Spinal cord (tissue), 10 donors: ENCODE measurements around the gene FOXP1. TPM values are rescaled to one million over a fixed set of nuclear protein-coding genes. Genes with fewer than 3 reads are reported as not detected.
A peak's percentile ranks its signal among the peaks of the same experiment; 100 is the strongest.

Experiments
- DNase-seq, 6 donors: peaks; one replicate each; pipeline versions ENCODE4 v3.0.0 to v3.0.0-alpha.2; 2013 to 2015; ENCODE audit warnings: low spot score in 6 of 6, low read depth in 4 of 6
- H3K27ac ChIP-seq: one replicate; pipeline ENCODE4 v1.5.1; 2013; ENCODE audit warnings: low read depth, low read length, control low read depth
- H3K27me3 ChIP-seq: one replicate; pipeline ENCODE4 v1.6.1; 2013; ENCODE audit warnings: low read length; ENCODE audit not compliant: control insufficient read depth, insufficient read depth
- H3K36me3 ChIP-seq: one replicate; pipeline ENCODE4 v1.6.1; 2013; ENCODE audit warnings: low read length; ENCODE audit not compliant: control insufficient read depth, insufficient read depth
- H3K4me1 ChIP-seq: one replicate; pipeline ENCODE4 v1.6.1; 2013; ENCODE audit warnings: low read length; ENCODE audit not compliant: control insufficient read depth, insufficient read depth
- H3K4me3 ChIP-seq: one replicate; pipeline ENCODE4 v1.5.1; 2013; ENCODE audit warnings: low read depth, low read length, control low read depth
- H3K9me3 ChIP-seq: one replicate; pipeline ENCODE4 v1.6.1; 2013; ENCODE audit warnings: low read length; ENCODE audit not compliant: control insufficient read depth, insufficient read depth
- WGBS: methylation state at CpG from one replicate; pipeline ENCODE4 v1.1.5; 2013; ENCODE audit warnings: missing lambda C conversion rate; ENCODE audit not compliant: insufficient coverage; 5-methylcytosine and 5-hydroxymethylcytosine counted together
- polyA plus RNA-seq, 2 donors: library from polyadenylated mRNA; unstranded; fragments of 120-200 nt; gene quantifications; one replicate each; pipeline ENCODE4 v1.2.1, GENCODE V29; 2013; ENCODE audit not compliant: insufficient read length in 2 of 2
- total RNA-seq, 2 donors: library from RNA; depleted of rRNA in 1 of 2; stranded (reverse); fragments of 120-200 nt in 1 of 2; fragments of >200 nt in 1 of 2; gene quantifications; one replicate each; pipeline versions ENCODE4 v1.2.3 to v1.2.4, GENCODE V29; 2013 to 2014
- donor health status: healthy.

The FOXP1 gene
- total and polyA plus RNA-seq, 4 donors = 27.4 to 118 (median 66.1) TPM

- 80% methylated on average over 1 of the region's 6 CpGs for WGBS
- no peaks in the 10 kb centered on the region for H3K27me3 ChIP-seq
- H3K36me3 ChIP-seq = no peaks in the 10 kb centered on the region
- H3K27ac ChIP-seq = no peak overlapping the region
- H3K9me3 ChIP-seq = no peaks in the 10 kb centered on the region
- no peak for DNase-seq
- H3K4me3 ChIP-seq = no peak overlapping the region
- H3K4me1 ChIP-seq = no peaks in the 10 kb centered on the region
These were observed 403.0 kb downstream of the FOXP1 start for GRCh38 chr3:71180524-71180923.

DNA sequence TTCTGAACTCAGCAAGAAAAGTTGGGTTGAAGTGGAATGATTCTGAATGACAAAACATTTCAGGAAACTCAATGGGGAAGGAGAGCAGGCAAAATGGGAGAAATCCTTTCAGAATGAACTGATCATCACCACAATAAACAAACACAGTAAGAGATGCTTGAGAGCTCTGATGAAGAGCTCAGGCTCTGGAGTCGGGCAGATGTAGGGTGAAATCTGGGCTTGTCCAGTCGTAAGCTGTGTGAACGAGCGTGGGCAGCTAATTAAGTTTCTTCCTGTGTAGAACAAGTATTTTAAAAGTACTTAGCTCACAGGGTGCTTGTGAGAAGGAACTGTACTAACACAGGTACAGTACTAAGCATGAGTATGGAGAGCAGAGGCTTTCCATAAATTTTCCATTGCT lies 406.2 kb downstream of the FOXP1 start:
- 92% methylated on average over 3 of the region's 4 CpGs for WGBS
- Histone ChIP-seq H3K36me3 (no peaks in the 10 kb centered on the region), H3K27ac (no peak overlapping the region), H3K27me3 (no peaks in the 10 kb centered on the region), H3K9me3 (no peaks in the 10 kb centered on the region), H3K4me1 (no peaks in the 10 kb centered on the region), H3K4me3 (no peak overlapping the region)
- DNase-seq = no peak

- WGBS = 85% methylated on average over 3 of the region's 5 CpGs
- Histone ChIP-seq H3K4me1 (no peaks in the 10 kb centered on the region), H3K27ac (no peak overlapping the region), H3K36me3 (no peaks in the 10 kb centered on the region), H3K4me3 (no peak overlapping the region), H3K27me3 (no peaks in the 10 kb centered on the region), H3K9me3 (no peaks in the 10 kb centered on the region)
- no peak for DNase-seq
These were observed 407.2 kb downstream of the FOXP1 start for GRCh38 chr3:71176366-71176765.

DNA sequence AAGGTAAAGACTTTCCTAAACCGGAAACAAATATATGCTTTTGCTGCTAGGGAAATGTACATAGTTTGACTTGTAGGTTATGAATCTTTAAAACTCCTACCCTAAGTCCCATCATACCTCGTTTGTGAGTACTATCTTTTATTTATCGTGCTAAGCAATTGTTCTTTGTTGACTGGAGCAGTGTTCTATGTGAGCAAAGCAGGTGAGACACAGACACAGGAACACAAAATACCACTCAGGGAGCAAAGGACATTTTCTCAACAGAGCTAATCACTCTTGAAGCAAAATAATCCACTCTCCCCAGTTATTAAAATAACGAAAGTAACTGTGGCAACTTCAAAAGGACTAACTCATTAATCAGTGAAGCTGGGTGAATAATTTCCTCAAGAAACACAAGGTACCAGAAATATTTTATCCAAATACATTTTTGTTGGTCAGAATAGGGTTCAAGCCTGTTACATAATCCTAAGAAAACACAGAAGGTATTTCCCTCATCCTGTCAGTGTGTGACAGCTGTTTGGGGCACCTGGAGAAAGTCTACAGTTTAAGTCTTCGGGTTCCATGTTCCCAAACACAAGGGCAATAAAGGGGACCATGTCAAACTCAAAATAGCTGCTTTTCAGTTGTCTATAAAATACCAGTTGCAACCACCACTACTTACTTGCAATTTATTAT lies 407.7 kb downstream of the FOXP1 start:
- no peak for DNase-seq
- Histone ChIP-seq H3K27ac (no peak overlapping the region), H3K4me3 (no peak overlapping the region), H3K4me1 (no peaks in the 10 kb centered on the region), H3K9me3 (no peaks in the 10 kb centered on the region), H3K27me3 (no peaks in the 10 kb centered on the region), H3K36me3 (no peaks in the 10 kb centered on the region)
- WGBS = 100% methylated on average over 1 of the region's 5 CpGs

DNA sequence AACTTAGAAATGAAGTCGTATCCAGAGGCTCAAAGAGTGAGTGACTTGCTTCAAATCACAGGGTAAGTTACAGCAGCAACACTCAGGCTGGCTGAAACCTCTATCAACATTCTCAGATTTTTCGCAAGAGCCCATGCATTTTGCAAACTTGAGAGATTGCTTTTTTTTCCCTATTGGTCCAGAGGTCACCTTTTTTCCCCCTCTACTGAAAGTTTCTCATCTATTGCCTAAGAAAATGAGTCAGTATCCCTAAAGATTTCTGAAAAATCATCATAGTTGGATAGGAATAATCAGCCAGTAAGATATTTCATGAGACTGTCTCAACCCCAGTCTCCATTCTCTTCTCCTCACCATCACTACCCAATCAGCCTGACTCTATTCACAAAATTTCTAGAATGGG lies 410.6 kb downstream of the FOXP1 start:
- H3K27me3 ChIP-seq = peaks cover 2% of the 10 kb centered on the region
- no peak overlapping the region for H3K4me3 ChIP-seq
- no peak overlapping the region for H3K27ac ChIP-seq
- H3K36me3 ChIP-seq = no peaks in the 10 kb centered on the region
- no peaks in the 10 kb centered on the region for H3K4me1 ChIP-seq
- H3K9me3 ChIP-seq = no peaks in the 10 kb centered on the region
- 87% methylated on average over 1 of the region's 2 CpGs for WGBS
- DNase-seq = no peak

GRCh38 chr3:71172189-71172588 lies 411.3 kb downstream of the FOXP1 start:
- Histone ChIP-seq H3K4me1 (no peaks in the 10 kb centered on the region), H3K27me3 (peaks cover 2% of the 10 kb centered on the region), H3K4me3 (no peak overlapping the region), H3K9me3 (no peaks in the 10 kb centered on the region), H3K27ac (no peak overlapping the region), H3K36me3 (no peaks in the 10 kb centered on the region)
- DNase-seq = no peak
- no CpG with 5 or more reads among the region's 3 CpGs for WGBS

GRCh38 chr3:71171247-71171646 lies 412.3 kb downstream of the FOXP1 start:
- Histone ChIP-seq H3K27ac (no peak overlapping the region), H3K4me1 (no peaks in the 10 kb centered on the region), H3K9me3 (no peaks in the 10 kb centered on the region), H3K27me3 (peaks cover 2% of the 10 kb centered on the region), H3K4me3 (no peak overlapping the region), H3K36me3 (no peaks in the 10 kb centered on the region)
- 59% methylated on average over 5 of the region's 7 CpGs for WGBS
- DNase-seq = peak in 1 of 6 donors; percentile 78

GRCh38 chr3:71168880-71169411 lies 414.6 kb downstream of the FOXP1 start:
- H3K4me3 ChIP-seq = no peak overlapping the region
- 38% methylated on average over 7 of the region's 11 CpGs for WGBS
- H3K27me3 ChIP-seq = peaks cover 2% of the 10 kb centered on the region
- H3K27ac ChIP-seq = peak overlapping the region; percentile 33
- H3K36me3 ChIP-seq = no peaks in the 10 kb centered on the region
- no peaks in the 10 kb centered on the region for H3K4me1 ChIP-seq
- peak in 2 of 6 donors; percentile 36 to 41 for DNase-seq
- H3K9me3 ChIP-seq = no peaks in the 10 kb centered on the region

GRCh38 chr3:71168121-71168721 lies 415.3 kb downstream of the FOXP1 start:
- no peaks in the 10 kb centered on the region for H3K9me3 ChIP-seq
- no peak overlapping the region for H3K4me3 ChIP-seq
- peaks cover 2% of the 10 kb centered on the region for H3K27me3 ChIP-seq
- WGBS = 80% methylated on average over 1 of the region's 6 CpGs
- H3K36me3 ChIP-seq = no peaks in the 10 kb centered on the region
- peak overlapping the region; percentile 33 for H3K27ac ChIP-seq
- no peaks in the 10 kb centered on the region for H3K4me1 ChIP-seq
- DNase-seq = peak in 1 of 6 donors; percentile 28
